Neural progenitor cell (in vitro differentiated cells): Measurements from ENCODE around the gene RELB. TPM values are rescaled to one million over a fixed set of nuclear protein-coding genes. Genes with fewer than 3 reads are reported as not detected.

Source experiments
- DNase-seq: peaks from one replicate; pipeline ENCODE4 v3.0.0-alpha.2; 2016; ENCODE audit warnings: low spot score
- H2AFZ ChIP-seq: fragments of 200-600 bp; sonication (generic); replicated peaks from 2 replicates; pipeline ENCODE4 v1.6.1; 2016; ENCODE audit warnings: antibody characterized with exemption
- H3F3A ChIP-seq: fragments of 200-600 bp; sonication (generic); 2 replicates; pipeline ENCODE4 v1.6.1; 2016; ENCODE audit warnings: antibody characterized with exemption, low read depth
- H3K27ac ChIP-seq: fragments of 200-600 bp; sonication (generic); 2 replicates; pipeline ENCODE4 v1.5.1; 2016; ENCODE audit warnings: mild to moderate bottlenecking
- H3K27me3 ChIP-seq: fragments of 200-600 bp; sonication (generic); 2 replicates; pipeline ENCODE4 v1.6.1; 2016; ENCODE audit warnings: mild to moderate bottlenecking, moderate library complexity
- H3K36me3 ChIP-seq: fragments of 200-600 bp; sonication (generic); 2 replicates; pipeline ENCODE4 v1.5.1; 2016
- H3K4me1 ChIP-seq: fragments of 200-600 bp; sonication (generic); 2 replicates; pipeline ENCODE4 v1.6.1; 2016; ENCODE audit warnings: mixed run types
- H3K4me2 ChIP-seq: fragments of 200-600 bp; sonication (generic); 2 replicates; pipeline ENCODE4 v1.6.1; 2016
- H3K4me3 ChIP-seq: fragments of 200-600 bp; sonication (generic); 2 replicates; pipeline ENCODE4 v1.5.1; 2016
- H3K79me2 ChIP-seq: fragments of 200-600 bp; sonication (generic); 2 replicates; pipeline ENCODE4 v1.6.1; 2016; ENCODE audit warnings: low read depth
- H3K9ac ChIP-seq: fragments of 200-600 bp; sonication (generic); 2 replicates; pipeline ENCODE4 v1.6.1; 2016
- H3K9me3 ChIP-seq: fragments of 200-600 bp; sonication (generic); 2 replicates; pipeline ENCODE4 v1.5.1; 2016; ENCODE audit warnings: low read depth
- H4K20me1 ChIP-seq: fragments of 200-600 bp; sonication (generic); 2 replicates; pipeline ENCODE4 v1.6.1; 2016; ENCODE audit warnings: low read depth
- H3K27ac Mint-ChIP-seq: 3 replicates; pipeline ENCODE4 v1.8.0; 2021; ENCODE audit warnings: mixed read lengths
- H3K27me3 Mint-ChIP-seq: 2 replicates; pipeline ENCODE4 v1.8.0; 2022; ENCODE audit warnings: low read depth, mild to moderate bottlenecking, inconsistent platforms, moderate library complexity, mixed read lengths; ENCODE audit not compliant: insufficient read depth
- H3K36me3 Mint-ChIP-seq: 3 replicates; pipeline ENCODE4 v1.8.0; 2021; ENCODE audit warnings: mixed read lengths
- H3K4me1 Mint-ChIP-seq: 3 replicates; pipeline ENCODE4 v1.8.0; 2021; ENCODE audit warnings: mixed read lengths
- H3K4me3 Mint-ChIP-seq: 3 replicates; pipeline ENCODE4 v1.8.0; 2021; ENCODE audit warnings: mild to moderate bottlenecking, moderate library complexity, mixed read lengths
- H3K9me3 Mint-ChIP-seq: 3 replicates; pipeline ENCODE4 v1.8.0; 2020; ENCODE audit warnings: mixed read lengths
- EZH2 ChIP-seq: fragments of 200-600 bp; sonication (generic); IDR thresholded peaks from 2 replicates; pipeline ENCODE4 v1.6.1; 2017; ENCODE audit warnings: antibody characterized with exemption, mild to moderate bottlenecking, moderate library complexity
- EZH2phosphoT487 ChIP-seq: fragments of 200-600 bp; sonication (generic); IDR thresholded peaks from 2 replicates; pipeline ENCODE4 v1.6.1; 2017; ENCODE audit warnings: antibody characterized with exemption
- total RNA-seq: library from RNA; depleted of rRNA; stranded (reverse); fragments of >200 nt; gene quantifications from 2 replicates; pipeline ENCODE4 v1.2.3, GENCODE V29; 2015; ENCODE audit warnings: low replicate concordance
- TF ChIP-seq, protein P1 (sequence below): fragments of 200-600 bp; sonication (generic); IDR thresholded peaks from 2 replicates; pipeline ENCODE4 v1.5.1; 2017; ENCODE audit warnings: antibody characterized with exemption, mild to moderate bottlenecking

Gene RELB
- total RNA-seq, 1 donor from 2014 or later: 0.43 TPM

GRCh38 chr19:44986389-44986788 is 14.9 kb upstream of the RELB start:
- Histone ChIP-seq H3F3A (no peaks in the 10 kb centered on the region), H3K9me3 (no peaks in the 10 kb centered on the region), H3K4me3 (no peak overlapping the region), H3K4me2 (no peak overlapping the region), H3K36me3 (no peaks in the 10 kb centered on the region), H4K20me1 (peaks cover 6% of the 10 kb centered on the region), H3K27ac (no peak overlapping the region), H2AFZ (no peak overlapping the region), H3K79me2 (no peaks in the 10 kb centered on the region), H3K27me3 (no peaks in the 10 kb centered on the region), H3K4me1 (no peaks in the 10 kb centered on the region), H3K9ac (no peak overlapping the region)
- H3K27ac Mint-ChIP-seq: no peak overlapping the region
- peaks cover 9% of the 10 kb centered on the region for H3K36me3 Mint-ChIP-seq
- no peak overlapping the region for H3K4me3 Mint-ChIP-seq
- H3K4me1 Mint-ChIP-seq: no peaks in the 10 kb centered on the region
- no peak for TF ChIP-seq EZH2
- TF ChIP-seq, protein P1, sequence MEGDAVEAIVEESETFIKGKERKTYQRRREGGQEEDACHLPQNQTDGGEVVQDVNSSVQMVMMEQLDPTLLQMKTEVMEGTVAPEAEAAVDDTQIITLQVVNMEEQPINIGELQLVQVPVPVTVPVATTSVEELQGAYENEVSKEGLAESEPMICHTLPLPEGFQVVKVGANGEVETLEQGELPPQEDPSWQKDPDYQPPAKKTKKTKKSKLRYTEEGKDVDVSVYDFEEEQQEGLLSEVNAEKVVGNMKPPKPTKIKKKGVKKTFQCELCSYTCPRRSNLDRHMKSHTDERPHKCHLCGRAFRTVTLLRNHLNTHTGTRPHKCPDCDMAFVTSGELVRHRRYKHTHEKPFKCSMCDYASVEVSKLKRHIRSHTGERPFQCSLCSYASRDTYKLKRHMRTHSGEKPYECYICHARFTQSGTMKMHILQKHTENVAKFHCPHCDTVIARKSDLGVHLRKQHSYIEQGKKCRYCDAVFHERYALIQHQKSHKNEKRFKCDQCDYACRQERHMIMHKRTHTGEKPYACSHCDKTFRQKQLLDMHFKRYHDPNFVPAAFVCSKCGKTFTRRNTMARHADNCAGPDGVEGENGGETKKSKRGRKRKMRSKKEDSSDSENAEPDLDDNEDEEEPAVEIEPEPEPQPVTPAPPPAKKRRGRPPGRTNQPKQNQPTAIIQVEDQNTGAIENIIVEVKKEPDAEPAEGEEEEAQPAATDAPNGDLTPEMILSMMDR: no peak
- no peak for TF ChIP-seq EZH2phosphoT487
- H3K9me3 Mint-ChIP-seq: no peaks in the 10 kb centered on the region
- peaks cover 2% of the 10 kb centered on the region for H3K27me3 Mint-ChIP-seq
- no peak for DNase-seq

DNA sequence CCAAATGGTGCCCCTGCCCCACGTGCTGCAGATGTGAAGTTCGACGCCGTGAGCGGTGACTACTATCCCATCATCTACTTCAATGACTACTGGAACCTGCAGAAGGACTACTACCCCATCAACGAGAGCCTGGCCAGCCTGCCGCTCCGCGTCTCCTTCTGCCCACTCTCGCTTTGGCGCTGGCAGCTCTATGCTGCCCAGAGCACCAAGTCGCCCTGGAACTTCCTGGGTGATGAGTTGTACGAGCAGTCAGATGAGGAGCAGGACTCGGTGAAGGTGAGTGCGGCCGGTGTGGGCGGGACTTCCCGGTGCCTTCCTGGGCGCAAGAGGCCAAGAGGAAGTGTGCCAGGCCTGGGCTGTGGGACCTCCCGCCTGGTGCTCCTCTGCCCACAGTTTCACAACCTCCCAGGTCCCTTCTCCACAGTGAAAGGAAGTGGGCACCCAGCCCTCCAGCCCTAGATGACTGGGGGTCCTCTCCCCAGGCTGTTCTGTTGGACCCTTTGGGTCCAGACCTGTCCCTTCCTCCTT is 14.1 kb upstream of the RELB start:
- Histone ChIP-seq H3K4me1 (no peaks in the 10 kb centered on the region), H3K4me3 (no peak overlapping the region), H3K36me3 (no peaks in the 10 kb centered on the region), H4K20me1 (peaks cover 6% of the 10 kb centered on the region), H3K27me3 (no peaks in the 10 kb centered on the region), H3K79me2 (no peaks in the 10 kb centered on the region), H2AFZ (no peak overlapping the region), H3K27ac (no peak overlapping the region), H3K9ac (no peak overlapping the region), H3F3A (no peaks in the 10 kb centered on the region), H3K4me2 (no peak overlapping the region), H3K9me3 (no peaks in the 10 kb centered on the region)
- H3K9me3 Mint-ChIP-seq: no peaks in the 10 kb centered on the region
- no peak overlapping the region for H3K27ac Mint-ChIP-seq
- TF ChIP-seq EZH2 (no peak), EZH2phosphoT487 (no peak)
- TF ChIP-seq, protein P1: no peak
- H3K4me1 Mint-ChIP-seq: no peaks in the 10 kb centered on the region
- peaks cover 2% of the 10 kb centered on the region for H3K27me3 Mint-ChIP-seq
- H3K4me3 Mint-ChIP-seq: peak overlapping the region; percentile 43
- H3K36me3 Mint-ChIP-seq: peaks cover 13% of the 10 kb centered on the region
- no peak for DNase-seq

DNA sequence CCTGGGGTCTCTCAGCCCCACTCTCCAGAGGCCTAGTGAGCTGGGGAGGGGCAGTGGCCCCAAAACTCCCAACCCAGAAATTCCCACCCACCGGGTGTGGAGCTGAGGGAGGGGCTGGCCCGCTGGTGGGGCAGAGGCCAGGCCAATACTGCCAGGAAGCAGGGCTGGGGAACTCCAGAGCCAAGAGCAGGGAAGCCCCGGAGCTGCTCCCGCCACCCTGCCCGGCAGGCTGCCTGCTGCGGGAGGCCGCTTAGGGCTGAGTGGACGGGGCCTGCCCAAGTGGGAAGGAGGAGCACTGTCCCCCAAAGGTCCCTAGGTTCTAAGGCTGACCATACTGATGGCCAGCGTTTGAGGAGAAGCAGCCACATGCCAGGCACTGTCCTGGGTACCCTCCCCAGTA is 13.0 kb upstream of the RELB start:
- H3K36me3 ChIP-seq: no peaks in the 10 kb centered on the region
- DNase-seq: no peak
- H3K4me1 ChIP-seq: no peaks in the 10 kb centered on the region
- no peaks in the 10 kb centered on the region for H3F3A ChIP-seq
- H3K4me1 Mint-ChIP-seq: no peaks in the 10 kb centered on the region
- no peak overlapping the region for H3K9ac ChIP-seq
- no peak overlapping the region for H3K27ac Mint-ChIP-seq
- peaks cover 13% of the 10 kb centered on the region for H3K36me3 Mint-ChIP-seq
- H3K79me2 ChIP-seq: no peaks in the 10 kb centered on the region
- H3K27me3 Mint-ChIP-seq: peaks cover 2% of the 10 kb centered on the region
- no peaks in the 10 kb centered on the region for H3K9me3 Mint-ChIP-seq
- TF ChIP-seq, protein P1: no peak
- no peak for TF ChIP-seq EZH2phosphoT487
- TF ChIP-seq EZH2: no peak
- no peak overlapping the region for H3K4me3 Mint-ChIP-seq
- no peaks in the 10 kb centered on the region for H3K27me3 ChIP-seq
- H3K27ac ChIP-seq: no peak overlapping the region
- H3K4me2 ChIP-seq: no peak overlapping the region
- peaks cover 6% of the 10 kb centered on the region for H4K20me1 ChIP-seq
- no peak overlapping the region for H3K4me3 ChIP-seq
- no peak overlapping the region for H2AFZ ChIP-seq
- H3K9me3 ChIP-seq: no peaks in the 10 kb centered on the region
